Stimulated activated CD8-positive, alpha-beta memory T cell treated with anti-CD3 and anti-CD28 coated beads, Interleukin-7, amount 100 ng/mL, for 24 hours (primary cell): ENCODE measurements around the gene KCNH8.
"Not testable (repeated sequence)": the region's sequence is repeated elsewhere in the genome, so short reads cannot be mapped to it uniquely, and the experiment has no call there.

Experiments used
- DNase-seq: peaks from one replicate; pipeline ENCODE4 v3.0.0-alpha.2; 2020; ENCODE audit warnings: low read depth

KCNH8 gene

DNA sequence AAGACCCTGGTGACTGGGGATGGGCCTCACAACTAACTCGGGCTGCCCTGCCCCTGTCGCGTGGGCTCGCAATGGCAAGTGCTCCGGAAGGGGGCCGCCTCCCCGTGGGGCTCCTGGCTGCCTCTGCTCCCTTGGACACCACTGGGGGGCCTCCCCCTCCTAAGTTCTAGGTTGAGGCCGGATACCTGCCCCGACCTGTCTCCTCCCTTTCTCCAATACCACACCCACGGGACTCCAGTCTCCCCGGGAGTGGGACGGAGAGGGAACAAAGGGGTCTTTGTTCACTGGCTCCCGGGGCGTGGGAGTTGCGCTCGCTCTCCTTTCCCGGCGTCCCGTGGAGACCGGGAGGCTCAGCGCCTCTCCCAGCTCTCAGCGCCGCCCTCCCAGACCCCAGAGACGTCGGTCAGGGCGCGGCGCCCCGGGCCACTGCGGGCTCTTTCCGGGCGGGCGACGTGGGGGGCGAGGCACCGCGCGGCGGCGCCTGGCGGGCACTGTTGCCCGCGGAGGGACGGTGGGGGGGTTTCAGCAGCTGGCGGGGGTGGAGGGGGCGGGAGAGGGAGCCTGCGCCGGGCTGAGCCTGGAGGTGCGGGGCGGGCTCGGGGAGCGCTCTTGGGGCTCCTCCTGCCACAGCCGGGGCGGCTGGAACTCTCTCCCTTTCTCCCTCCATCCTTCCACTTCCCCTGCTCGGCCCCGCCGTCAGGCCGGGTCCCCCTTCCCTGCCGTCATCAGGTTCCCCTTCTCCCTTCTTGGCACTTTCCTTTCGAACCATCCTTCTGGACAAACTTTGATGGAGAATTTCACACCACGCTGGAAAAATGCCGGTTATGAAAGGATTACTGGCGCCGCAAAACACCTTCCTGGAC is at the start of gene KCNH8:
TSS of gene KCNH8 (plus strand) at position 606 of the 863 bp plus-strand sequence. CDS start at position 816, 210 bp downstream.
- DNase-seq, result no peak

DNA sequence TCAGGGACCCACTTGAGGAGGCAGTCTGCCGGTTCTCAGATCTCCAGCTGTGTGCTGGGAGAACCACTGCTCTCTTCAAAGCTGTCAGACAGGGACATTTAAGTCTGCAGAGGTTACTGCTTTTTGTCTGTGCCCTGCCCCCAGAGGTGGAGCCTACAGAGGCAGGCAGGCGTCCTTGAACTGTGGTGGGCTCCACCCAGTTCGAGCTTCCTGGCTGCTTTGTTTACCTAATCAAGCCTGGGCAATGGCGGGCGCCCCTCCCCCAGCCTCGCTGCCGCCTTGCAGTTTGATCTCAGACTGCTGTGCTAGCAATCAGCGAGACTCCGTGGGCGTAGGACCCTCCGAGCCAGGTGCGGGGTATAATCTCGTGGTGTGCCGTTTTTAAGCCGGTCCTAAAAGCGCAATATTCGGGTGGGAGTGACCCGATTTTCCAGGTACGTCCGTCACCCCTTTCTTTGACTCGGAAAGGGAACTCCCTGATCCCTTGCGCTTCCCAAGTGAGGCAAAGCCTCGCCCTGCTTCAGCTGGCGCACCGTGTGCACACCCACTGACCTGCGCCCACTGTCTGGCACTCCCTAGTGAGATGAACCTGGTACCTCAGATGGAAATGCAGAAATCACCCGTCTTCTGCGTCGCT is 45.5 kb upstream of the KCNH8 start:
- not testable (repeated sequence) for DNase-seq

DNA sequence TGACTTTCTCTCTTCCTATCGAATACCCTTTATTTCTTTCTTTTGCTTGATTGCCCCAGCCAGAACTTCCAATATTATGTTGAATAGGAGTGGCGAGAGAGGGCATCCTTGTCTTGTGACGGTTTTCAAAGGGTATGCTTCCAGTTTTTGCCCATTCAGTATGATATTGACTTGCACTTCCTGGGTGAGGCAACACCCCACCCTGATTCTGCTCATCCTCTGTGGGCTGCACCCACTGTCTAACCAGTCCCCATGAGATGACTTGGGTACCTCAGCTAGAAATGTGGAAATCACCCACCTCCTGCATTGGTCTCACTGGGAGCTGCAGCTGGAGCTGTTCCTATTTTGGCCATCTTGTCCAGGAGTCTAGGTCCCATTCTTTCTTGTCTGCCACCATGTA is 44.8 kb upstream of the KCNH8 start:
- no peak for DNase-seq

DNA sequence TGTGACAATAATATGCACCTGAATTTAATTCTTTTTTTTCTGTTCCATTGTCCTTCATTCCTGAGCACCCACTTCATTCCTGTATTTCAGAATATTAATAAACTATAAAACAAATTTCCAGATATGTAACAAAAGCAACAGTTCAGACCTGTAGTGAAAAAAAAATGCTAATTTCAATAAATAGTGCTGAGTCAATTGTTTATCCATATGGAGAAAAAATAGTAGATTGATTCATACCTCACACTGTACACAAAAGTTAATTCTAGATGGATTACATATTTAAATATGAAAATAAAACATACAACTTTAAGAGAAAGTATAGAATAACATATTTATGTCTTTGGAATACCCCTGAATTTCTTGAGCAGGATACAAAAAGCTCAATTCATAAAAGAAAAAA is 43.9 kb upstream of the KCNH8 start:
- DNase-seq, result no peak

DNA sequence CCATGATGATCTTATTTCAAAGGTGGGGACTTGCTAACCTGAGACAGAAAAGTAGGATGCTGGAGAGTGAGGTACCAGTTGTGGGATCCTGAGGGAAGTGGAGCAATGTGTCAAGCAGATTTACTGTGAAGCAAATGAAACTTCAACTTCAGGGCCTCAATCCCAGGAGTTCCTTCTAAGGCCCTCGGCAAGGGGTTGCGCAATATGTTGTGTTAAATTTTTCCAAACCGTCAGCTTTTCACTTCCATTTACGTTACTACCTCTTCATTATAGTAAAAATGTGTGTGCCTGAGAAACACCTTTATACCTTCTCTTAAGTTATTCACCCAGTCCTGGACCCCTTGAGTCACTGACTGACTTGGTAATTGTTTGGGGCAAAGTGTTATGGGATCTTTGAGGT is 42.5 kb upstream of the KCNH8 start:
- no peak for DNase-seq

DNA sequence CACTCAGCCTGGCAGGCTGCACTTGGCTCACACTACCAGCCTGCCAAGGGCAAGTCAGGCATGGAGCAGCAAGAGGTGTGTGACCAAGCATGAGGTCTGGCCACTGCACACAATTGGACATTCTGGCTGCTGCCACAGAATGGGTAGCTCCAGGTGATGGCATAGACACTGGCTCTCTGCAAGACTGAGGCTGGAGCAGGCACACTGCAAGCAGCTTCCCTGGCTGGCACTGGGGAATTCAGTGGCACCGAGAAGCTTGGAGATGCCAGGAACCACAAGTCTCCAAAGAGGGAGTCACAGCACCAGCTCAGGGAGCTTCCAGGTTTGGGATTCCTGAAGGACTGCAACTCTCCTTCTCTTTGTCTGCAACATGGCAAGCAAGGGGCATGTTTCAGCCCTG is 42.0 kb upstream of the KCNH8 start:
- DNase-seq, result no peak

DNA sequence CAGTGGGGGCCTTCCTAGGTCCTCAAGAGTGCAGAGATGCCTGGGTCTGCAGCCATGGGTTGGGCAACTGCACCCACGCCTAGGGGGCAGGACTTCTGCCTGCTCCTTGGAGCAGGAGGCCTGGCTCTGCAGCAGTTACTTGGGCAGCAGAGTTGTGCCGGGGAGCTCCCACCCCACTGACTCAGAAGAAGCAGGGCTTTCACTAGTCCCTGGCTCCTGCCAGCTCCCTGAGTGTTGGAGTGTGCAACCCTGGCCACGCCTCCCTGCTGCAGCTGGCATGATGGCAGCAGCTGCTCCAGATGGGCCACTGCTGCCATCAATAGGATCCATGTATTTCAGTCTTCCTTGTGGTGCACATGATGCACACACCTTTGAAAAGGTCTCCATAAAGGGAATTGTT is 40.6 kb upstream of the KCNH8 start:
- no peak for DNase-seq

DNA sequence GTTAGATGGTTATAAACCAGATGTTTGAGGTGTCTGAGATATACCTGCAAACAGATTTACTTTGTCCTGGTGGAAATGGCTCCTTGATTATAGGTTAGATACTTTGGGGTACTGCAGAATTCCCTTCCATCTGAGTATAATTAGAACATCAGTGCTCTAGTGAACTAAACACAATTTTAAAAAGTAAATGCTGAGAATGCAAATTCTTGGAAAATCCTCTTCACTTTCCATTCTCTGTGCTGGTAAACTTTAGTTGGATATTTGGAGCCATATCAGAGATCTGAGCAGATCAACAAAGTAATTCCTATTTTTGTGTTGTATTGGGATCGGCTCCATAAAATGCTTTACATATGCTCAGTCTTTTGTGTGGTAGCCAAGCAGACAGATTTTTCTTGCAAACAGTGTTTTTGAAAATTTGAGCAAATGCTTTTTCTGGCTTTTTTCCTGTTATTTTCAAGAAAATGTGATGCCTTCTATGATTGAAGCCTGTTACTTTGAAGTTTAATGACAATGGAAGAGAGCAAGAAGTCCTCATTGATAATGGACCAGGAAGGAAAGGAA is 37.9 kb upstream of the KCNH8 start:
- no peak for DNase-seq

DNA sequence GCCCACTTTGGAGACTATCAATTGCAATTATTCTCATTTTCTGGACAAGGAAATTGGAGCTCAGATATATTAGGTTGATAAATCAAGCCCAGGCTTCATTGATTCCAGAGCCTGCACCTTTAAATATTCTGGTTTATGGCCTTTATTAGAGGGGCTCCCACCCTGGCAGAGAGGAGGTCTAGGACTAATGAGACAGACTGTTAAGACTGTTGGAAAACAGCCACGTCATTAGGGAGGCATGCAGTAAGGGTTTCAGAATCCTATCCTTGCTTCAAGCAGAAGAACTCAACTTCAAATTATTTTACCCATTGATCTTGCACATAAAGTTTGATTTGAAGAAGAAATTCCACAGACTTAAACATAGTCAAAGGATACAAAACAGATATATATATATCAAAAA is 33.8 kb upstream of the KCNH8 start:
- DNase-seq, result no peak

DNA sequence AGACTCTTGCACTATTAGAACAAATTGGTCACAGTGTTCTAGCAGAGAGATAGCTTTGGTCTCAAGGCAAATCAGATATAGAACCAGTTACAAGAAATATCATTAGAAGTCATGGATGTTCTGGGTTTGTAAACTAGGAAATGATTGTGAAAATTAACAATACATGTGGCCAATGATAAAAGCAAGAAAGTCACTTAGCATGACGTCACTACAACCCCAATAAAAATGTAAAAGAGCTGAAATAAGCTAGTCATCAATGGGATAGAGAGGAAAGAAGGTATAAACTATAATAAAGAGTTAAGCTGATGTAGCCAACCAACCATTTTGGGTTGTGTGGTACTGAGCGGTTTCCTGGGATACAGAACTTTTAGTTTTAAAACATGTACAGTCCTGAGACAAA is 32.1 kb upstream of the KCNH8 start:
- no peak for DNase-seq

DNA sequence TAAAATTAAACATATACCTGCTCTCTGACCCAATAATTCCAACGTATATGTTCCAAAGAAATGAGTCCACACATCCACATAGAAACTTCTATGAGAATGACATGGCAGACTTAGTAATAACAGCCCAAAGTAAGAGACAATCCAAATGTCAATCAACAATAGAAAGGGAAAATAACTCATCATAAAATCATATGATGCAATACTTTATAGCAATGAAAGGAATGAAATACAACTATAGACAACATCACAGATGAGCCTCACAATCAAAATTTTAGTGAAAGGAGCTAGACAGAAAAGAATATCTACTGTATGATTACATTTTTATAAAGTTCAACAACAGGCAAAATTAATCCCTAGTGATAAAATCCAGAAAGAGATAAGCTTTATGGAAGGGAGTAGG is 23.6 kb upstream of the KCNH8 start:
- DNase-seq, result no peak

DNA sequence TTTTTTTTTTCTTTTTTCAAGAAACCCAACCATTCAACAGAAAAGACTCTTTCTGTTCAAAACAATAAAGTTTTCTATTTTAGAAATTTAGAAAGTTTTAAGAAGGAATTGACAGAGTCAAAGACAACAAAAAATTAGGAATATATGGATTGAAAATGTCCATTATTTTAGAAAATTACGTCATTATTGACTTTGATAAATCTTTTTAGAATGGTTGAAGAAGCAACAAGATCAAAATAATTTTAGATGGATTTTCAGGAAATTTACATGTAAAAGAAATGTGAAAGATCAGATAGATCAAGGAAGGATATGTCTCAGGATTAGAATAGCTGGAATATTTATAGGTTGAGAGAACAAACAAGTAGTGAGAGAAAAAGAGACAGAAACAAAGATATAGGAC is 8.4 kb upstream of the KCNH8 start:
- no peak for DNase-seq

DNA sequence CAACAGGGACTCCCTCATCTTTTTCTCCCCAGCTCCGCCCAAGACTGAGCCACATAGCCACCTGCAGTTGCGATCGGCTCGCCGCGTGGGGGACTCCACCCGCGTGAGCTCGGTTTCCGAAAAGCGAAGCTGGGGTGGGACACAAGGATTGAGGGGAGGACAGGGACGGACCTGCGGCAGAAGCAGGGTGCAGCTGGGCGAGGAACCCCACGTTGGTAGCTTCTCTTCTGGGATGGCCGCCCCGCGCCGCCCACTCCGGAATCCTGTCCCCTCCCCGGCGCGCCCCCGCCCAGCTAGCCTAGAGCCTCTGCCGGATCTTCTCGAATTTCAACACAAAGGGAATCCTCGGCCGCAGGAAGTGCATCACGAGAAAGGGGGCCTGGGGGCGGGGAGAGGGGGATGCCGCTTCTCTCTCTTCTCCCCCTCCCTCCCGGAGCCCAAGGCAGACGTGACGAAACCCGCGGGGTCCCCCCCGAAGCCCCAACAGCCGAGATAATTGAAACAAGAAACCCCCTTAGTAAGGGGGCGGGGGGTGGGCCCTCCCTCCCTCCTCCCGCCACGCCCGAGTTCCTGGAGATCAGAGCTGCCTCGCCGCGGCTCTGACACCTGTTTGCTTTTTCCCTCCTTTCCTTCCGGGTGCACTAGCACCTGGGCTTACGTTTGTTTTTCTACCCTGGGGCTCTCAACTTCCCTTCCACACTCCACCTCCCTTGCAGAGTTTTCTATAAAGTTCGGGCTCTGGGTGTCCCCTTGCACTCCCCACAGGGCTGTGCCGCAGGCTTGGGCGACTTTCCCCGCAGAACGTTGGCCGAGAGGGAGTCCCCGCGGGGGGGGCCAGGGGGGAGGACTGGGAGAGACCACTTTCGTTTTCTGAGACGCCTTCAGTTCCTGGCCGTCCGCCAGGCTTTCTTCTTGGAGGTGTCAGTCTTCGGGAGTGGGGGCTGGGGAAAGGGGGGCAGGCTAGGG is 1.3 kb upstream of the KCNH8 start:
- DNase-seq, result peak; percentile 29

DNA sequence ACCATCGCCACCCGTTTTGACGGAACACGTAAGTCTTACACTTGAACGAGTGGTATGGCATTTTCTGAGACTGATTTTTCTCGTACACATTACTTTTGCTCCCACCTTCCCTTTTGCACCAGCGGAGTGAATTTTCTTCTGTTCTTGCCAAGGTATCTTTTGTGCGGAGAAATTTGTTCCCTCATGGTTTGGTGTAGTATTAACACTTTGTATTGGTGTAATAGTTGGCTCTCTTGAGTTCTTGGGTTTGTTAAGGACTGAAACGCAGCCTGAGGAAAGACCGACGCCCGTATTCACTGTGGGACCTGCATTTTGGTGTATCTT is 420 bp downstream of the KCNH8 start:
- DNase-seq, result no peak

DNA sequence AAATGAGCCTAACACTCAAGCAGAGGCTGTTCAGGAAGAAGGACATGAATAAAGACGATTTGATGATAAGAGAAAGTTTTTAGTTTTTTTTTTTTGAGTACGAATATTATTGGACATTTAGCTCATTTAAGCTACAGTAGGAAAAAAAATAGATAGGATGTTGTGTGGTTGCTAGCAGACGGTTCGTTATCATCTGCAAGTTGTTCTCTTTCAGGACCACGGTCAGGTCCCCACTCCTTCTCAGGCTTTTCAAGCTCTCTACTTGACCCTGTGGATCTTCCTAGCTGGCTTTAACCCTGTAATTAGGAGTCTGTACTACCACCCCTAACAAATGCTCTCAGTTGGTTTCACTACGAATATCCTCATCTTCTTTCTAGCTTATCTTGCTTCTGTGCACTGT is 1.1 kb downstream of the KCNH8 start:
- no peak for DNase-seq

DNA sequence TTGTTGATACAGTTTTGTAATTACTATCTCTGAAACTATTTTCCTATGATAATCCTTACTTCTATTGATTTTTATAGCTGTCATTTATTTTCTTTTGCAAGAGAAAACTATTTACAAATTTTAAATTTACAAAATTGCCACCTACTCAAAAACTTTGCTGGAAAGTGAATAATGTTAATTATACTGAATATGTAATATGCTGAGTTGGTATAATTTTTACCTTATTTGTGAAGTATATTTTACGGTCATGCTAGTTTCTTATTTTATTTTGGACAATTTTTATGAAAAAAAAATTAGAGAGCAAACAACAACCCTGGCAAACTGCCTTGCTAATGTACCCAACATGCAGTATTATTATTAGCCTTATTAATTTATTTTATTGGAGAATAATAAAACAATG is 2.9 kb downstream of the KCNH8 start:
- no peak for DNase-seq

DNA sequence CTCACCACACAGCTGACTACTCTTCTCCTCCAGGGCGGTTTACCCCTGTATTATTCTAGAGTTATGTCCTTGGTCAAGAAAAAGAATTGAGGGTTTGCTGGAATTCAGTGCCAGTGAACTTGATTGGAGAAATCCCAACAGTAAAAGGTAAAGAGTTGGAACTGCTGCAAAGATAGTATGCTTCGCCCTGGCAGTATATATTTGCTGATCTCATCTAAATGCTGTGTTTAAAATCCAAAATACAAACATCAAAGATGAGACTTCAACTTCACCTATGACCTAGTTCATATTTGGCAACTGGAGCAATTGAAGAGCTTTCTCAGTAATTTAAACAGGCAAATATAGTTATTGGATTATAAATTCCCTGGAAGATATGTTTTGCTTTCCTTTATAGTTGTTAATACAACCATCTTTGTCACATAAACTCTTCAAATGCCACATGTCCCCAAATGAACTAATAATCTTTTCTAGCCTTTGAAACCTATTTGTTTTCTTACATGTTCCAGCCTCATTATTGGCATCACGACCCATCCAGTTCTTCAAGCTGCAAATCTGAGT is 6.5 kb downstream of the KCNH8 start:
- no peak for DNase-seq

DNA sequence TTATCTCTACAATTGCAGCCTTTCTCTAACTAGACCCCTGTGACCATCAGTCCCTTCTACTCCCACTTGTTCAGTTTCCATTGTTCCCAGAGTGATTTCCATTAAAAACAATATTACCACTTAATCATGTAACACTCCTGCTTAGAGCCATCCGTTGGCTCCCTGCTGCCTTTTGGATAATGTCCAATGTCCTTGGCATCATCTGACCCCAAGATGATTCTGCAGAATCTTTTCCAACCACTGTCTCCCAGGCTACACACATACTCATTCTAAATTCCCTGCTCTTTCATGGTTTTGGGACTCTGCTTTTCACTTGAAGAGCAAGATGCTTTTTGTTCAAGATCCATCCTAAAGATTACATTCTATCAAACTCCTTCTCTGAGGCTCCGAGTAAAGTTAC is 7.1 kb downstream of the KCNH8 start:
- no peak for DNase-seq

DNA sequence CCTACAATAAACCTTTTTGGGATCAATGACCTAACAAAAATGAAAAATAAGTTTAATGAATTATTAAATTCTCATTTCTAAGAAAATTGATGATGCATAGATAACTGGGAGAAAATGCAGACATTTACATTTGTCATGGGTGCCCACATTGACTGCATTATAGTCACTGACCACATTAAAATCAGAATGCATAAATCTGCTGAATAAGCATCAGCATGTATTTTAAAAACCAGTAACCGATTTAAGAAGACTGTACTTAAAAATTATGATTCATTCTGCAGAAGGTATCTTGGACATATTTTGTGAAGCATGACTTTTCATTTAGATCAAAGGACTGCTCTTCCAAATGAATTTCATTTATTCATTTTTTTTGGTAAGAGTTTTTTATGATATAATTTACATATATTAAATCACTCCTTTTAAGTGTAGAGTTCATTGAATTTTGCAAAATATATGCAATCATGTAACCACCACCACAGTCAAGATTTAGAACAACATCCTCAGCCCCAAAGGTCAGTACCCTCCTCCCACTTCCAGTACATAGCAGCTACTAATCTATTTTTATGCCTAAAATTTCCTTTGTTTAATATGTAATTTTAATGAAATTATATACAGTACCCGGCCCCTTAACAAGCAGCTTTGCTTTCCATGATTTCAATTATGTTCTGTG is 11.8 kb downstream of the KCNH8 start:
- no peak for DNase-seq

DNA sequence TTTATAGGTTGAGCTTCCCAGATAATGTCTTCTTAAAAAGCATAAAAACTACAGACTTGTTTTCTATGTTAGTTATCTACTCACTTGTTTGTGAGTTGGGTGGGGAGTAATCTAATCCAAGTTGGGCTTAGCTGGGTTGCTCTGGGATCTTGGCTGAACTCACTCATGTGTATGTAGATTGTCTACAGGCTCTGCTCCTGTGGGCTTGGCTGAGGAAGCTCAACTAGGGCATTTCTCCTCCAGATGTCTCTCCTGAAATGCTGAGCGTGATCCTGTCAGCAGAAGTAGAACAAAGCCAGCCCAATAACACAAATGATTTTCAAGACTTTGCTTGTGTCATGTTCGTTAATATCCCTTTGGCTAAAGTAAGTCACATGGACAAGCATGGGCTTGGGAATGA is 17.3 kb downstream of the KCNH8 start:
- no peak for DNase-seq

DNA sequence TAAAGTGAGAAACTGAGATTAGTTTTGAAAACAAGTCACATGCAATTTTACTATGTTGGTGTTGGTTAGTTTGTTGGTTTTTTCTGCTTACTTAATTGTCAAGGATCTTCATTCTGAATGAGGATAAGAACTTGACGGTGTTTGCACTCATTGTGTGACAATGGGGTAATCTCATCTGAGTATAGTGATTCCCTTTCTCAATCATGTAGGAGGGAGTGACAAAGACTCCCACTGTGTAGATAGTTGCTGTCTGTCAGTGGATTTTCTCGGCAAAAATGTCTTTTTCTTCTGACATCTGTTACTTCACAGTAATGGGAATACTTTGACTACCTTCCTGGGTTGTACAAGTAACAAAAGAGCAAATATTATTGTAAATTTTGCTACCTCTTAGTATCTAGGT is 23.5 kb downstream of the KCNH8 start:
- no peak for DNase-seq

DNA sequence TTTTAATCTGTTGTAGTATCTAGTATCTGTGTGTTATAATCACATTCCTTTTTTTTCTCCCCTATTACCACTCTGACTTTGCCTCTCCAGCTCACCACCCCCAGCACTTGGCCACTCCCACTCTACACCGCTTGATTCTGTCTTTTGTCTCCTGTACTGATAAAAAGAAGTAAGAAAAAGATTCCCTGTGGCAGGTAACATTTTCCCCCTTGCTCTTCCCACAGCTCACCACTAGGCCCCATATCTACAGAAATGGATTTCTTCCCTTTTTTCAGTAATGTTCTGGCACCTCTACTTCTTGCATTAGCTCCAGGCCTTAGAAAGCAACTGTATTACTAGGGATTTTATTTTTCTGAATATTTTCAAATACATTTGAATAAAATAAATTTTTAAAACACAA is 25.6 kb downstream of the KCNH8 start:
- DNase-seq, result no peak
